GOT3 (cell line): ENCODE measurements around the gene IRF6.
"Not testable (repeated sequence)": the region's sequence is repeated elsewhere in the genome, so short reads cannot be mapped to it uniquely, and the experiment has no call there.

Experiments used
- DNase-seq: peaks from one replicate; lab custom pipeline; 2025; ENCODE audit warnings: mixed read lengths; lab: John Stamatoyannopoulos, UW

Gene IRF6

DNA sequence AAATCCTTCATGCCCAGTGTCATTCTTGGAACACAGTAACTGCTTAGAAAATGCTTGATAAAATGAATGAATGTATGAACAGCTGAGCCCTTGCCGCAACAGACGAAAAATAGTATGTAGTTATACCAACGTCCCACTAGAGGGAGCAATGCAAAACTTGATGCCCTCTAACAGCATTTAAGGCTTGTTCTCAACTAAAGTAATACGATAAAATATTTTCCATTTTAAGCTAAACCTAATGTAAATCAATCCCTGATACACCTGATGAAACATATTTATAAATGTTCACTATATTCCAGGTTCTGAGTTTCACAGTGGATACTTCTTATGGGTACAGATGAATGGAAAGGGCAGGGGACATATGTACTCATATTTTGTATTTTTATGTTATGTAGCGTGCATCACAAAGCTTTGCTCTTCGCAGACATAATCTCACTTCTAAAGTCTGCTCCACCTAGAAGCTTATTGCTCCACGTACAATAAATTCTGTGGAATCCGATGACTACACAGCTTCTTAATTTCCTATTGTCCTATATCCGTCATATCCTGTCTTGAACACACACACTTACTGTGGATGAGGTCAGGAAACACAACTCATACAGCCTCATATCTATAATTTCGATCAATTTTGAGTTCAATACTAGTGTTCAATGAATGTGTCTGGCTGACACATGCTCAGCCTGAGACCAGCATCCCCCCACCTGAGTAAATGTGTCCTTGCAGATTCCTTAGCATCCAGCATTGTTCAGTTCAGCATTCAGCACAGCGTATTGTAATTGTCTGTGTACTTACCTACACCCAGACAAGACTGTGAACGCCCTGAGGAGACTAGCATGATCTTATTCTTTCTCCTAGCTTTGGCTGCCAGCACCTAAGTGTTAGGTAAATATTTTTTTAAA lies 17.4 kb upstream of the IRF6 start:
- no peak for DNase-seq

DNA sequence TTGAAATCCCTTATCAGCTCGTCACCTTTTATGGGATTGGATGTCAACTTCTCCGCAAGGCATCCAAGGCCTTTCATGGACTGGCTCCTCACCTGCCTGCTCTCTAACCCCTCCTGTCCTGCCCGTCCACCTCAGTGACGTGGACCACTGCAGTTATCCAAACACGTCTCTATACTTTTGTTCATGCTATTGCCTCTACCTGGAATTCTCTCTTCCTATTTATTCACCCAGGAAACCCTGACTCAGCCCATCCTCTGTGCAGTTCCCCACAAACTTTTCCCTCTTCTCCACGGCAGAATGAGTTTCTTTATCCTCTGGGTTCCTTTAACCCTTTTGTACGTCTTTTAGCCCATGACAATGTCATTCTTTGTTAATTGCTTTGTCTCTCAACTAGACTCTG lies 16.8 kb upstream of the IRF6 start:
- DNase-seq: no peak

DNA sequence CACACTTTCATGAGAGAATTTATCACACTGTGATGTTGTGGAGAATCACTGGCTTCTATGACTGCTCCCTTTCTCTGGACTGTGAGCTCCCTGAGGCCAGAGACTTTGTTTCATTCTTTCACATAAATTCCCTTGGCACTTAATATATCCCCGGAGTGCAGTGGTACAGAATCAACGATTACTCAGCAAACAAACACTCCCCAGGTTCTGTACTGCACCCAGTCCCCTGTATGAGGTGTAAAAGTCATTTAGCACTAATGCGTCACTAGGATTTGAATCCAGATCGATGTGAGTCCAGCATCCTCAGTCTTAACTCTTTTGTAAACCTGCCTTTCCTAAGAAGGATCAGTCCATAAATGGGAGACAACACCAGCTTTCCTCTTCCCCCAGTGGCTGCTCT lies 15.0 kb upstream of the IRF6 start:
- DNase-seq: no peak

DNA sequence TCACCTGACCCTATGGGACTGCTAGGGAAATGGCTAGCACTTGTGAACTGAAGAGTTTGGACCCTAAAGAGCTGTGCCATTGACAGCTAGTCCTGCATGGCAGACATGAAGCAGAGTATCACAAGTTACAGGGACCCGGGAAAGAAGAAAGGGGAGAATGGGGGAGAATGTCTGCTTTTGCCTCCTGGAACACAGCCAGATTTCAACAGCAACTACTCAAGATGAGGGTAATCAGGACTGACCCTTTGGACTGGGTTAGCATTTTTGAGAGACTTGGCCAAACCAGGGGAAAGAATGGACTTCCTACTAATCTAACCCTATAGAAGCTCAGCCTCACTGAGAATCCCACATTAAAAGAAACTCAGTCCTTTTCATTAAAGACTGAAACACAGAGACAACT lies 13.1 kb upstream of the IRF6 start:
- no peak for DNase-seq

DNA sequence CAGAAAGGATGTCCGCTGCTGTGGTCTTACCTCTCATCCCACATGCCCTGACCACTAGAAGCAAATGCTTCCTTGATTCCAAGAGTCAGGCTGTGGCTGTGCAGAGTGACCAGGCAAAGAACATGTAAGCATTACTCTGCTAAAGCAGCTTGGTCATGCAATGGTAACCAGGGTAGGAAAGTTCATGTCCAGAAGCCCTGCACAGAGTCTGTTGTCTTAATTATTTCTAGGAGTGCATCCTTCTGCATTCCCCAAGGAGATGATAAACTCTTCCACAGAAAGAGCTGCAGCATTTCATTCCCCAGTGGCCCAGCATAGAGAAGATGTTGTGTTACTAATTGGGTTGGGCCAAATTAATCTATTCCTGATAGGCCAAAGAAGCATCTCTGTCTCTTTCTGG lies 11.7 kb upstream of the IRF6 start:
- no peak for DNase-seq

DNA sequence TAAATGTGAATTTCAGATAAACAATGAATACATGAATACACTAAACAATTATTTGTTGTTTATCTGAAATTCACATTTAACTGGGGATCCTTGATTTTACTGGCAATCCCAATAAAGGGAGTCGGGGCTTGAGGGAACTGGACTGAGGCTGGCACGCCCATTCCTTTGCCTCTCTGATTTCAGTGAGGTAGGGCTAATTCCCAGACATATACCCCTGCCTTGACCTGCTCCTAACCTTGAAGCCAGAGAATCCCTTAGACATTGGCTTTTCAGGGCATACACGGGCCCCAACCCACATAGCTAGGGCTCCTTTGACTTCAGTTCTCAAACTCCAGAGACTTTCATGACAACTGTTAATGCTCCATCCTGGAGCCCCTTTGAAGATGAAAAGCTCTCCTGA lies 11.0 kb upstream of the IRF6 start:
- DNase-seq: no peak

DNA sequence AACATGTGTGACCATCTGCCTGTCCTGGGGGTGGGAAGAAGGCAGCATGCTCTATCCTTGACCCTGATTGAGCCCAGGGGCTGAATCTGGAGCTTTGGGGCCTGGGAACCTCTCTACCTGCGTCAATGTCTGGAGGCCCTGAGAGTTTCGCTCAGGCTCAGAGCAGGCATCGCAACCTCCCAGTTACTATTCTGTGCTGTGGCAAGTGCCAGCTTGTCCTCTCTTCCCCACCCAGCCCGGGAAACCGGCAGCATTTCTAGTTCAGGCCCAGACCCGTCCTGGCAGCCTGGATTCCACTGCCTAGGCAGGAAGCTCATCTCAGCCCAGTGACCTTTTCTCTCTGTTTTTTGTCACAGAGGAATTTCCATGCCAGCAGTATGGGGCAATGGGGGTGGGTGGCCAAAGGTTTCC lies 10.0 kb upstream of the IRF6 start:
- DNase-seq: no peak

DNA sequence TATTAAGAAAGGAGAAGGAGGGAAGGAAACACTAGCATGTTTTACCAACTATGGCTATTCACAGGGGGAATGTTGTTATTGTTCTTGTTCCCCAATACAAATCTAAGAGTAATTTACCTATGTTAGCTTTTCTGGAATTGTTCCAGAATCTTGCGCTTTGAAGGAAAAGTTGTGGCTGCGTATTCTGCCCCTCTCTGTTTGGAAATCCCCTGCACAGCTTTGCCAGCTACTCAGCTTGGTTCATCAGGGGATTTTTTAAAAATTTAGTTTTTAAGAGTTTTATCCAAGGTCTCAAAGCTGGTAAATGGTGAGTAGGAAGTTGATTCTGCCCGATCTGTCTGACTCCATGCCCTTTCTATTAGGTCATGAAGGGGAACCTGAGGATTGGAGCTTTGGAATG lies 9.5 kb upstream of the IRF6 start:
- DNase-seq: no peak

DNA sequence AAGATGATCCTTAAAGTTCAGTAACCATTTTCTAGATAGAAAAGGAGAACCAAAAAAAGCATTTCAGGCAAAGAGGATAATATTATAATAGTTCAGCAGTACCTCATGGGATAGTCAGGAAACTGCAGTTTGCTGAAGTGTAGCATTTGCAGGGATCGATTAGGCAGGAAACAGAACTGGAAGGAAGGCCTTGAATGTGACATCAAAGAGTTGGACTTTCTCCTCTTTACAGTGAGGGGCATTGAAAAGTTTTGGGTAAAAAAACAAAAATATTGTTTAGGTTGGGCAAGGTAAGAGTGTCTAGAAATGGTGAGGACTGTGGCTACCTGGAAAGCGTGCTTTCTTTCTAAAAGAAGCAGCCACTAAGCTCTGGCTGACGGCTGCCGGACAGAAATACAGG lies 8.0 kb upstream of the IRF6 start:
- no peak for DNase-seq

DNA sequence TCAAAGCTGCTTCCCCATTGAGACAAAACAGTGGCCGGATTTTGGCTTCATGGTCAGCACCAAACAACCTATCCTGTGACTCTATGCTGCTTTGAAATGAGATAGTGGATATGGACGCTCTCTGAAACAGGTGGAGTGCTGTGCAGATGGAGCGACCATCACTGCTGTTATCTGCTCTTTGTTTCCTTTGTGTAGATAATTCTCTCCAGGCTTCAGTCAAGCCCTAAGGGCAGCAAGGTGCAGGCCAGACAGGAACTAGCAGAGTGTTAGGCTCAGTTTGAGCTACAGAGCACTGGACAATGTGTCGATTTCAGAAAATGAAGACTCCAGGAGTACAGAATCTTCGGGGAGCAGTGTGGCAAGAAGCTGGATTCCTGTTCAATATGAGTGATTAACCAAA lies 4.8 kb upstream of the IRF6 start:
- no peak for DNase-seq

DNA sequence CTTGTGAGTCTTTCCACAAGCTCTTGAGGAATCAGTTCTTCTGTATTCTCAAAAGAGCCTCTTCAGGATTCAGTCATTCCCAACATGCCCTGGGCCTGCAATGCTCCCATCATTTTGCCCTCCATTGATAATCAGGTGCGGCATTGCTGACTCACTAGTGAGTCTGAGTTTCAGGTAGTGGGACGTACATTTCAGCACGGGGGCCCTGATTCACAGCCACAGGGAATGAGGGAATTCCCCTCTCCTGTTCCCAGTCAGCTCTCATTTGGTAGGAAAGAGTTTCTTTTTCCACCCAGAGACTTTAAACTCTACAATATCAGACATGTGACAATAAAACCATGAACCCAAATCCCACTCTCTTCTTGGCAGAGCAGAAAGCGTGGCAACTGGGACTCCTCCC lies 3.7 kb upstream of the IRF6 start:
- DNase-seq: no peak

DNA sequence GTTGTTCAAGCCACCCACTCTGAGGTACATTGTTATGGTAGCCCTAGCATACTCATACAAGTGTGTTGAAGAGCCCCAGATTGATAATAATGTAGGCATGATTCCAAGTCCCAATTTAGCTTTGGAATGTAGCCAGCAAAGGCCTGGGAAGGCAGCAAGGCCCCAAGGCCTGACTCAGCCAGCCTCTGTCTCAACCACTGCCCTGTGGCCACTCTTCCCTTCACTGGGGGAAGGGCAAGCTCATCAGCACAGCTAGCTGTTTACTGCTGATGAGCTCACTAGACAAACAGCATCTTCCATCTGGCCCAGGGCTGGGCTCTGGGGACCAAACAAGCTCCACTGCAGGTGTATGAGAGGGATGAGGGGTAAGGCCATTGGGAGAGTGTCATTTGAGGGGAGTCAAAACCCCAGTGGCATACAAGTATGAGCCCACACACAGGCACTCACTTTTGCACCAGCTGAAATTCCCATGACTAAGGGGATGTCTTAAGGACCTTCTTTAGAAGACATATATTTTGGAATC lies 2.2 kb upstream of the IRF6 start:
- DNase-seq: peak; percentile 36

DNA sequence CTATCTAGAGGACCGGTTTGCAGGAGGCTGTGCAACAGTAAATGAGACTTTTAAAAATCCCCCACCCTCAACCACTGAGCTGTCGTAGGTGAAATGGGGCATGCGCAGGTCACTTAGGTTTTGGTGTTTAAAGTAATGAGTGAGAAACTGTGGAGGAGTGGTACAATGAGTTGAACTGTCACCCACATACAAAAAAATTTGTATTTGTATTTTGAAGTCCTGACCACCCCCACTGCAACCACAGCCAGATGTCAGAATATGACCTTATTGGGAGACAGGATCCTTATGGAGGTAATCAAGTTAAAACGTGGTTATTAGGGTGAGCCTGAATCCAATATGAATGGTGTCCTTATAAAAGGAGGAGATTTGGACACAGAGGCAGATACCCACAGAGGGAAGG lies 1.6 kb upstream of the IRF6 start:
- DNase-seq: no peak

DNA sequence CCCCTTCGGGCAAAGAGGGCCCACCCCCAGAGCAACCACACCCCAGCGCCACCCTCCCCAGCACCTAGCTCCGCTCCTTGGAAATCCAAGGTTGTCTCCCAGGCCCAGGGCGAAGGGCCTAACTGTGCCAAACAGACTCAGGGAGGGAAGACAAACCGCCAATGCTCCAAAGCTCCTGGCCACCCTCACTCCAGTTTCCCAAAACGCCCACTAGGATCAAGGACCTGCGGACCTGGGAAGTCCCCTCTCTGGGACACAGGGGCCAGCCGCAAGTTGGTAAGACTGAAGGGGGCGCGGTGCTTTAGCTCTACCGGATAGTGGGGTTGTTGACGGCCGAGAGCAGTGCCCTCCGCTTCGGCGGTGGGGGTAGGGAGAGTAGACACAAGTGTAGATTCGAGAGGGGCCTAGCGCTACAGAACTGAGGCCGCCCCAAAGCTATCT lies 581 bp downstream of the IRF6 start:
- DNase-seq: no peak

DNA sequence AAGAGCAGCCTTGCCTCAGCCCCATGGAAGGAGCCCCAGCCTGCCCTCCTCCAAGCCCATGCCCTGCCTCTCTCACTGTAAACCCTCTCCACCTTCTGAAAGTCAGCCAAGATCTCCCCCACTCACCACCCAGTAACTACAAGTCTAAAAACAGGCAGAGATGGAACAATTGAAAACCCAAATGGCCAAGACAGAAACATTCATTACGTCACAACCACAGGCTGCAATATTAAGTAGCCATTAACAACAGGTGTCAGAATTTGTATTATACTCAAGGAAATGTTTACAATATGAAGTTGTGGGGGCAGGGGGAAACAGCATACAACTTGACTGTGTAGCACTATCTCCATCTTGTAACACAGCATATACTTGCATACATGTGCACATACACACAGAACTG lies 2.4 kb downstream of the IRF6 start:
- no peak for DNase-seq

DNA sequence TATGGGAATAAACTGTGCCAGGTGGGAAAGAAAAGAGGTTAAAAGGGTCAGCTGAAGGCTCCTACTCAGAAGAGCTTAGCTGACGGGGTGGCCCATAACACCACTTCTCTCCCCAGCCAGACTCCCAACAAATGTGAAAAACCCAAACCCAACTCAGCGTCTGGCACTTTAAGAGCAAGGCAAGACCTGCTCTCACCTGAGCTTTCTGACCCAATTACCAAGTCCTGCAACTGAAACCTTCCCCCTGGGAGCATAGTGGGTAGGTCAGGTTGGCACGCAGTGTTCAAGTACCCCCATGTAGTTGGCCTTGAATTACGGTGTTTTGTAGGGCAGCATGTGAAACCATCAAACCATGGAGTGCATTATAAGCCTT lies 3.2 kb downstream of the IRF6 start:
- DNase-seq: no peak

DNA sequence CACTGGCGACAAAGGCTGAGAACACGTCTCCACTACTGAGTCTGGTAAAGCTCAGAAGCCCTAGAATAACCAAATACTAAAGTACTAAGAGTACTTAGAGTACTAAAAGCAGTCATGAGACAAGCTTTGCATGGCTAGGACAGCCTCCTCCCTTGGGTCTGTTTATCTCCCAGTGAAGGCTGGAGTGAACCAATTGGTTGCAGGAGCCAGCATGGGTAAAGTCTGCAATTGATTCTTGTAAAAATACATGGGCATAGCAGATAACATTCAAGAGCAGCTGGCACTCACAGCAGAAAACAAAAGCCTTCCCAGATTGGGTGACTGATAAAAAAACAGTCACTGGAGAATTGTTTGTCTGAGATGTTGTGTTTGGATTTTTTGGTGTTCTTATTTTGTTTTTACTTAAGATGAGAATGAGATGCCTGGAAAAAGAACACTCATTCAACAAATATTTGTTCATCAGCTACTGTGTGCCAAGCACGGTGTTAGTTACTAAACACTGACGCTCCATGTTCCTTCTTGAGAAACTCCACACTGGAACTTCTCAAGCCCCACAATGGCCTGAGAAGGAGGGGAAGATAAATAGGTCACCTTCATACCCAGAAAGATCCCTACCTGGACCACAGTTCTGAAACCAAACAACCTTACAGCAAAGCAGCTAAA lies 3.7 kb downstream of the IRF6 start:
- no peak for DNase-seq

DNA sequence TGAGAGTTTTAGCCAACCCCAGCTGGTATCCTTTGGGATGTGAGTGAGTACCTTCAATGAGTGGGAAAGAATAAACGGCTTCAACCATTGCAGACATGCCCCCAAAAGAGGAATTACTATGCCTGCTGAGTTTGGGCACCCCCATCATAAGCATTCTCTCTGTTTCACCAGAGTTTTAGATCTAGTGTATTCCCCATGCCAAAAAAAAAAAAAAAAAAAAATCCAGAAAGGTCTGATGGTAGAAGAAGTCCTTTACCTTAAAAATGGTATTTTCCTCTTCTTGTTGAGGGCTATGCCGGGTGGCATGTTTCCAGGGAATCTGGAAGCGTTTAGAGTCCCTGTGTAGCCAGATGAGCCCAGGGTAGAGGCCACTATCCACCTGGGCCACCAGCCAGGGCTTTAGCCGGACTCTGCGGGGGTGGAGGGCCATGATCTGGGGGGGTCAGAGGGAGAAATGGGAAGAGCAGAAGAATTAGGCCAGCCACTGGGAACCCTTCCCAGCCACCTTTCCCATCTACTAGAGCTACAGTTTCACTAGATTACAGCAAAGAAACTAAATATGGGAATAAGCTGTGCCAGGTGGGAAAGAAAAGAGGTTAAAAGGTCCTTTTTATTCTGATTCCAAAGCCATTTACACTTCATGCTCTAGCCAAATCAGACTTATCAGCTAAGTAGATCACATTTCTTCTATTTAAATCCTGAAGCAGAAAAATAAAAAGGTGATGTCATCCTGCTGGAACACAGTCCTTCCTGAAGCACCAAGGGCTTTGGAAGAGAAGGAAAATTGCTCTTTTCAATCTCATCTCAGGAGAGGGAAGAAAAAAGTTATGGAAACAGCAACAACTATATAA lies 4.7 kb downstream of the IRF6 start:
- DNase-seq: no peak

DNA sequence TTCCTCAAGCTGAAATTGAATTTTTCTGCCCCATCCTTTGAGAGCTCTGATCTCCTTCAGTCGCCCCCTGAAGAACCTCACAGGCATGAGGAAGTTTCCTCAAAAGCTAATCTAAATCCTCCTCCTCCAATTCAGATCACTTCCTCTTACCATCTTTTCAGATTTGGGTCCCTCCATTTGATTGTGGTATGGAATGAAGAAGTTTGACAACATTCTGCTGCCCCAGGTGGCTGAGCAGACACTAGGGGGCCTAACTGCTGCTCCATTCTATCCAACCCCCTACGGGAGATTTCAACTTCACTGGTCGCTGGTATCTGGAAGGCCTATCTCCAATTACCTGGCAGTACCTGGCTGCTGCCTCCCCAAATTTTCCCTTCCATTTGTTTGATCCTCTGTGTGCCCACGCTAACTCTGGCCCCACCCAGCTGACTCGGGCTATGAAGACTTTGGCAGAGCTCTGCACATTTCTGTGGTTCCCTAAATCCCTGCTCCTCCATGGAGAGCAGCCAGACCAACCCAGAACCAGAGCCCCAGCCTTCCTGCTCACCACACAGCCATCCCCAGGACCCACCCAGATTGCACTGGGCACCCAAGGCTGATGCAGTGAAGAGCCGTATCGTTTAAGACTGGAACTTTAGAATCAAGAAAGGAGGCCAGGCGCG lies 7.8 kb downstream of the IRF6 start:
- no peak for DNase-seq

DNA sequence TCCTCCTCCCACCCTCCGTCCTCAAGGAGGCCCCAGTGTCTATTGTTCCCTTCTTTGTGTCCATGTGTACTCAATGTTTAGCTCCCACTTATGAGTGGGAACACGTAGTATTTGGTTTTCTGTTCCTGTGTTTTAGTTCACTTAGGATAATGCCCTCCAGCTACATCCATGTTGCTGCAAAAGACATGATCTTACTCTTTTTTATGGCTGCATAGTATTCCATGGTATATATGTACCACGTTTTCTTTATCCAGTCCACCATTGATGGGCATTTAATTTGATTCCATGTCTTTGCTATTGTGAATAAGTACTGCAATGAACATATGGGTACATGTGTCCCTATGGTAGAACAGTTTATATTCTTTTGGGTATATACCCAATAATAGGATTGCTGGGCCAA lies 12.2 kb downstream of the IRF6 start:
- not testable (repeated sequence) for DNase-seq

DNA sequence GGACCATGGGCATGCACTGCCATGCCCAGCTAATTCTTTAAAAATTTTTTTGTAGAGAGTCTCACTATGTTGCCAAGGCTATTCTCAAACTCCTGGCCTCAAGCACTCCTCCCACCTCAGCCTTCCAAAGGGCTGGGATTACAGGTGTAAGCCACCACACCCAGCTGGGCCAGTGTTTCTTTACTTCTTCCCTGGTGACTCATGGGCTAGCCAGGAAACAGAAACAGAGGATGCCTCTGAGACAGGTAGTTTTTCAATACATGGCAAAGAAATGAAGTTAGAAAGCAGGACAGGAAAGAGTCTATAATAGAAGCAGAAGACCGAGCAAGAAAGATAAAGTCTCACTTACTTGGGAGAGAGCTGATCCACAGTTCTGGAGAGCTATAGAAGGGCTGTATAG lies 14.0 kb downstream of the IRF6 start:
- no peak for DNase-seq
